WTC11 (cell line): Measurements from ENCODE around the gene FABP1. TPM values are rescaled to one million over a fixed set of nuclear protein-coding genes. Genes with fewer than 3 reads are reported as not detected.

Experiments used
- ATAC-seq: fragments of 200-7000 bp; cut with Tn5 transposase; 2 replicates; pipeline ENCODE4 v1.10.0; 2021; ENCODE audit warnings: mild to moderate bottlenecking, moderate library complexity
- CTCF ChIA-PET: fragments of 300-600 bp; sonication (Branson Sonifier 250); formaldehyde crosslinking; loops from one replicate; lab custom pipeline; 2021; ENCODE audit warnings: antibody characterized with exemption; lab: Charles Lee
- POLR2A ChIA-PET: fragments of 350-600 bp; sonication (Branson Sonifier 250); formaldehyde crosslinking; loops from one replicate; lab custom pipeline; 2021; ENCODE audit warnings: antibody characterized with exemption; lab: Charles Lee
- DNase-seq: peaks from one replicate; pipeline ENCODE4 v3.0.0; 2021; ENCODE audit warnings: low spot score
- H3K27ac Mint-ChIP-seq: 2 replicates; pipeline ENCODE4 v1.8.0; 2021; ENCODE audit warnings: mixed read lengths
- H3K27me3 Mint-ChIP-seq: 2 replicates; pipeline ENCODE4 v1.8.0; 2021; ENCODE audit warnings: low read depth, mild to moderate bottlenecking, moderate library complexity, mixed read lengths
- H3K36me3 Mint-ChIP-seq: 2 replicates; pipeline ENCODE4 v1.8.0; 2021; ENCODE audit warnings: mixed read lengths
- H3K4me1 Mint-ChIP-seq: 2 replicates; pipeline ENCODE4 v1.8.0; 2022; ENCODE audit warnings: mixed read lengths
- H3K4me3 Mint-ChIP-seq: 2 replicates; pipeline ENCODE4 v1.8.0; 2021; ENCODE audit warnings: mild to moderate bottlenecking, moderate library complexity, mixed read lengths
- H3K9me3 Mint-ChIP-seq: 2 replicates; pipeline ENCODE4 v1.8.0; 2021; ENCODE audit warnings: mixed read lengths
- CBFB ChIP-seq: sonication (generic); formaldehyde crosslinking; IDR thresholded peaks from 2 replicates; pipeline ENCODE4 v1.8.1; 2022; ENCODE audit warnings: mild to moderate bottlenecking, low read depth, missing genetic modification reagents
- CDX4 ChIP-seq: fragments of 250-450 bp; sonication (Bioruptor Pico); IDR thresholded peaks from 2 replicates; pipeline ENCODE4 v1.9.0; 2021; ENCODE audit warnings: moderate library complexity, mild to moderate bottlenecking, inconsistent platforms, borderline replicate concordance
- ELF4 ChIP-seq: sonication (generic); formaldehyde crosslinking; IDR thresholded peaks from 2 replicates; pipeline ENCODE4 v1.8.1; 2022; ENCODE audit warnings: low read depth, mild to moderate bottlenecking, moderate library complexity, missing genetic modification reagents
- EMX1 ChIP-seq: fragments of 250-450 bp; sonication (Bioruptor Pico); IDR thresholded peaks from 2 replicates; pipeline ENCODE4 v1.8.0; 2021; ENCODE audit warnings: mild to moderate bottlenecking
- ESRRA ChIP-seq: sonication (generic); formaldehyde crosslinking; IDR thresholded peaks from 2 replicates; pipeline ENCODE4 v1.8.1; 2022; ENCODE audit warnings: mild to moderate bottlenecking, missing genetic modification reagents, borderline replicate concordance
- ETV6 ChIP-seq: sonication (generic); formaldehyde crosslinking; IDR thresholded peaks from 2 replicates; pipeline ENCODE4 v1.8.1; 2022; ENCODE audit warnings: mild to moderate bottlenecking, missing genetic modification reagents
- FOXJ3 ChIP-seq: sonication (generic); formaldehyde crosslinking; IDR thresholded peaks from 2 replicates; pipeline ENCODE4 v1.9.0; 2021; ENCODE audit warnings: missing genetic modification reagents, mild to moderate bottlenecking, borderline replicate concordance
- GABPB1 ChIP-seq: sonication (generic); formaldehyde crosslinking; IDR thresholded peaks from 2 replicates; pipeline ENCODE4 v1.8.1; 2023; ENCODE audit warnings: mild to moderate bottlenecking, missing genetic modification reagents
- NFATC4 ChIP-seq: fragments of 250-450 bp; sonication (Bioruptor Pico); IDR thresholded peaks from 2 replicates; pipeline ENCODE4 v1.9.0; 2021; ENCODE audit warnings: mild to moderate bottlenecking
- NR1H2 ChIP-seq: sonication (generic); formaldehyde crosslinking; IDR thresholded peaks from 2 replicates; pipeline ENCODE4 v1.9.0; 2021; ENCODE audit warnings: mild to moderate bottlenecking, moderate library complexity, missing genetic modification reagents
- RORB ChIP-seq: fragments of 250-450 bp; sonication (Bioruptor Pico); IDR thresholded peaks from 2 replicates; pipeline ENCODE4 v1.9.0; 2021; ENCODE audit warnings: mild to moderate bottlenecking
- SOX15 ChIP-seq: fragments of 250-450 bp; sonication (Bioruptor Pico); IDR thresholded peaks from 2 replicates; pipeline ENCODE4 v1.9.0; 2021; ENCODE audit warnings: mild to moderate bottlenecking
- SP1 ChIP-seq: sonication (generic); formaldehyde crosslinking; conservative IDR thresholded peaks from 2 replicates; pipeline ENCODE4 v1.8.1; 2022; ENCODE audit warnings: missing genetic modification reagents
- TEAD1 ChIP-seq: sonication (generic); formaldehyde crosslinking; IDR thresholded peaks from 2 replicates; pipeline ENCODE4 v1.8.0; 2022; ENCODE audit warnings: mild to moderate bottlenecking, missing genetic modification reagents
- ZNF263 ChIP-seq: sonication (generic); formaldehyde crosslinking; IDR thresholded peaks from 2 replicates; pipeline ENCODE4 v1.8.1; 2022; ENCODE audit warnings: low read depth, mild to moderate bottlenecking, moderate library complexity, missing genetic modification reagents
- ZNF416 ChIP-seq: fragments of 250-450 bp; sonication (Bioruptor Pico); IDR thresholded peaks from 2 replicates; pipeline ENCODE4 v1.9.0; 2021; ENCODE audit warnings: mild to moderate bottlenecking, inconsistent platforms
- total RNA-seq: library from RNA; stranded (reverse); gene quantifications from 3 replicates; pipeline ENCODE4 v1.2.3, GENCODE V29; 2021
- TF ChIP-seq, protein P1 (sequence below): sonication (generic); formaldehyde crosslinking; IDR thresholded peaks from 2 replicates; pipeline ENCODE4 v1.8.1; 2023; ENCODE audit warnings: mild to moderate bottlenecking, missing genetic modification reagents
- TF ChIP-seq, protein P2 (sequence below): sonication (generic); formaldehyde crosslinking; IDR thresholded peaks from 2 replicates; pipeline ENCODE4 v1.8.0; 2023; ENCODE audit warnings: missing genetic modification reagents, mild to moderate bottlenecking, borderline replicate concordance

FABP1 gene
- total RNA-seq, 1 experiment from 2014 or later = 0.46 TPM

DNA sequence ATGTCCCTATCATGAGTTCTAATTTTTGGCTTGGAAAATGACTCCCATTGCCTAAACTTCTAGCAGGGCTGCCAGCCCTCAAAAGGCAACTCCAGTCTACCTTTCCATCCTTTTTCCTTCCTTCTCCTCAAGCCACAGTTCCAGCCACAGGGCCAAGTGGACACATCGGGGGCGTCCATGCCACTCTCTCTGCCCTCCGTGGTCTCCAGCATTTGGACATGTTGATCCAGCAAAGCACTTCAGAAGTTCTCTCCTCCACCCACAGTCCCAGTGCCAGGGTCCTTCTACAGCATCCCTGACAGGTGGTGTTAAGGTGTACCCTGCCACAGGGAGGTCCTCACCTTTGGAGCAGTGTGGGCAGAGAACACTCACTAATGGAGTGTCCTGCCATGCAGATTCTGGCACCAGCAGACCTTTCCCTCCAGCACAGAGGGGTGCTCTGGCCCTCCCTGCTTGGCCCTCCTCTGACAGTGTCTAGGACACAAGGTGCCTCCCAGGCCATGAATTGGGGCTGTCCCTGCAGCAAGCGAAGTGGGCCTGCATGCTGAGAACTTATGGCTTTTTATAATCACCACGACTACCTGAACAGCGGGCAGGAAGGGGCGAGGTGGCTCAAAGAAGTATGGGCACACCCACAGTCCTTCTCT, 1.6 kb upstream of the FABP1 start (continued):
- TF ChIP-seq TEAD1 (CRISPR knock-in tag) = no peak

DNA sequence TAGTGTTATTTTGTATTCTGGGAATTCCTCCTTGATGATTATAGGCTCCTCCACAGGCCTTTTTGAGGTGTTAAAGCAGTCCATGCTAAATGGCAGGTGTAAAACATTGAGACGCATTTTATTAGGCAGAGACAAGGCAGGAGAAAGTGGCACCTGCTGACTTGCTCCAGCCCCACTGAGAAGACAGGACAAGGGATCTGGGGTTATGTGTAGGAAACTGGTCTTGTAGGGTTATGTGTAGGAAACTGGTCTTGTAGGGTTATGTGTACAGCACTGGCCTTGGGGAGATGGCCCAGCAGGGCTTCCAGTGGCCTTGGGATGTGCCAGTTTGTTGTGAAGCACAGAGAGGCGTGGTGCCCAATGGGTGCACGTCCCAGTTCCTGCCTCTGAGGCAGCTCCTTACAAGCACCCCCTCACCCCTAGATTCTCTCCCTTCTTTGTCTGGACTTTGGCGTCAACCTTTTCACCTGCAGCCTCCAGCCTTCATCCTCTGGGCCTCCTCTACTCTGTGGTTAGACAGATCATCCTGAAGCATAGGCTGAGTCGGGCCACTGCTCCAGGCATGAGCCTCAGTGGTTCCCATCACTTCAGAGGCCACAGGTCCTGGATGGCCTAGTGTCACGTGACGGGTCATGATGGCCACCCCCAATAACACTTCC, 921 bp upstream of the FABP1 start:
- no peaks in the 10 kb centered on the region for H3K9me3 Mint-ChIP-seq
- no peaks in the 10 kb centered on the region for H3K36me3 Mint-ChIP-seq
- no peak for DNase-seq
- peaks cover 1% of the 10 kb centered on the region; the same call in 1 of the 2 replicates for H3K4me1 Mint-ChIP-seq
- H3K27ac Mint-ChIP-seq = no peak overlapping the region
- POLR2A ChIA-PET = no interaction called here
- ATAC-seq = no peak
- H3K4me3 Mint-ChIP-seq = no peak overlapping the region
- TF ChIP-seq CDX4 = no peak
- no peak for TF ChIP-seq RORB (CRISPR knock-in tag)
- TF ChIP-seq ESRRA (CRISPR knock-in tag) = no peak
- no peak for TF ChIP-seq GABPB1 (CRISPR knock-in tag)
- no peak for TF ChIP-seq NR1H2 (CRISPR knock-in tag)
- TF ChIP-seq EMX1 (CRISPR knock-in tag) = no peak
- TF ChIP-seq, protein P1, sequence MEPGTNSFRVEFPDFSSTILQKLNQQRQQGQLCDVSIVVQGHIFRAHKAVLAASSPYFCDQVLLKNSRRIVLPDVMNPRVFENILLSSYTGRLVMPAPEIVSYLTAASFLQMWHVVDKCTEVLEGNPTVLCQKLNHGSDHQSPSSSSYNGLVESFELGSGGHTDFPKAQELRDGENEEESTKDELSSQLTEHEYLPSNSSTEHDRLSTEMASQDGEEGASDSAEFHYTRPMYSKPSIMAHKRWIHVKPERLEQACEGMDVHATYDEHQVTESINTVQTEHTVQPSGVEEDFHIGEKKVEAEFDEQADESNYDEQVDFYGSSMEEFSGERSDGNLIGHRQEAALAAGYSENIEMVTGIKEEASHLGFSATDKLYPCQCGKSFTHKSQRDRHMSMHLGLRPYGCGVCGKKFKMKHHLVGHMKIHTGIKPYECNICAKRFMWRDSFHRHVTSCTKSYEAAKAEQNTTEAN (CRISPR knock-in tag) = no peak
- TF ChIP-seq FOXJ3 (CRISPR knock-in tag) = no peak
- CTCF ChIA-PET = no interaction called here
- no peaks in the 10 kb centered on the region; the same call in 1 of the 2 replicates for H3K27me3 Mint-ChIP-seq

DNA sequence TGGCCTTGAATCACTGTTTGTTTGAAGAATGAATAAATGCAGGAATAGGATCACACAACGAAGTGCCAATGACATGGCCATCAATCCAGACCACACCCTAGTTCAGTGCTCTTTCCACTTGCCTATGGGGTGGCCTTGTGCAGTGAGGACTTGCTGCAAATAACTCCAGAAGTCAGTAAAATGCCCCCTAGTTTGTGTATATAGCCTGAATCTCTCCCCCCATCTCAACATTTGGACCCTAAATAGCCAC, 299 bp downstream of the FABP1 start:
- no peak for DNase-seq
- TF ChIP-seq ZNF263 = no peak
- TF ChIP-seq, protein P2, sequence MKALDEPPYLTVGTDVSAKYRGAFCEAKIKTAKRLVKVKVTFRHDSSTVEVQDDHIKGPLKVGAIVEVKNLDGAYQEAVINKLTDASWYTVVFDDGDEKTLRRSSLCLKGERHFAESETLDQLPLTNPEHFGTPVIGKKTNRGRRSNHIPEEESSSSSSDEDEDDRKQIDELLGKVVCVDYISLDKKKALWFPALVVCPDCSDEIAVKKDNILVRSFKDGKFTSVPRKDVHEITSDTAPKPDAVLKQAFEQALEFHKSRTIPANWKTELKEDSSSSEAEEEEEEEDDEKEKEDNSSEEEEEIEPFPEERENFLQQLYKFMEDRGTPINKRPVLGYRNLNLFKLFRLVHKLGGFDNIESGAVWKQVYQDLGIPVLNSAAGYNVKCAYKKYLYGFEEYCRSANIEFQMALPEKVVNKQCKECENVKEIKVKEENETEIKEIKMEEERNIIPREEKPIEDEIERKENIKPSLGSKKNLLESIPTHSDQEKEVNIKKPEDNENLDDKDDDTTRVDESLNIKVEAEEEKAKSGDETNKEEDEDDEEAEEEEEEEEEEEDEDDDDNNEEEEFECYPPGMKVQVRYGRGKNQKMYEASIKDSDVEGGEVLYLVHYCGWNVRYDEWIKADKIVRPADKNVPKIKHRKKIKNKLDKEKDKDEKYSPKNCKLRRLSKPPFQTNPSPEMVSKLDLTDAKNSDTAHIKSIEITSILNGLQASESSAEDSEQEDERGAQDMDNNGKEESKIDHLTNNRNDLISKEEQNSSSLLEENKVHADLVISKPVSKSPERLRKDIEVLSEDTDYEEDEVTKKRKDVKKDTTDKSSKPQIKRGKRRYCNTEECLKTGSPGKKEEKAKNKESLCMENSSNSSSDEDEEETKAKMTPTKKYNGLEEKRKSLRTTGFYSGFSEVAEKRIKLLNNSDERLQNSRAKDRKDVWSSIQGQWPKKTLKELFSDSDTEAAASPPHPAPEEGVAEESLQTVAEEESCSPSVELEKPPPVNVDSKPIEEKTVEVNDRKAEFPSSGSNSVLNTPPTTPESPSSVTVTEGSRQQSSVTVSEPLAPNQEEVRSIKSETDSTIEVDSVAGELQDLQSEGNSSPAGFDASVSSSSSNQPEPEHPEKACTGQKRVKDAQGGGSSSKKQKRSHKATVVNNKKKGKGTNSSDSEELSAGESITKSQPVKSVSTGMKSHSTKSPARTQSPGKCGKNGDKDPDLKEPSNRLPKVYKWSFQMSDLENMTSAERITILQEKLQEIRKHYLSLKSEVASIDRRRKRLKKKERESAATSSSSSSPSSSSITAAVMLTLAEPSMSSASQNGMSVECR (CRISPR knock-in tag) = no peak
- TF ChIP-seq NFATC4 = no peak
- TF ChIP-seq SP1 (CRISPR knock-in tag) = no peak
- TF ChIP-seq CBFB (CRISPR knock-in tag) = no peak
- no peak for TF ChIP-seq ETV6 (CRISPR knock-in tag)
- TF ChIP-seq ZNF416 (CRISPR knock-in tag) = no peak
- no peak for TF ChIP-seq ELF4 (CRISPR knock-in tag)
- no peak for TF ChIP-seq SOX15
- Mint-ChIP-seq H3K4me1 (peaks cover 2% of the 10 kb centered on the region; the same call in 1 of the 2 replicates), H3K9me3 (no peaks in the 10 kb centered on the region), H3K4me3 (no peak overlapping the region), H3K27ac (no peak overlapping the region), H3K36me3 (no peaks in the 10 kb centered on the region), H3K27me3 (no peaks in the 10 kb centered on the region; the same call in 1 of the 2 replicates)
- ATAC-seq = no peak
- CTCF ChIA-PET = no interaction called here
- POLR2A ChIA-PET = no interaction called here
